WI38 (cell line): Measurements from ENCODE around the gene KISS1.

Source experiments
- H3K4me3 ChIP-seq: 2 replicates; pipeline ENCODE4 v1.5.1; 2011; ENCODE audit warnings: low read depth, mild to moderate bottlenecking, control low read depth, low read length
- TF ChIP-seq, protein P1 (sequence below): IDR thresholded peaks from 2 replicates; pipeline ENCODE4 v1.5.1; 2012; ENCODE audit warnings: low read depth, mild to moderate bottlenecking, control low read depth, low read length

Gene KISS1

DNA sequence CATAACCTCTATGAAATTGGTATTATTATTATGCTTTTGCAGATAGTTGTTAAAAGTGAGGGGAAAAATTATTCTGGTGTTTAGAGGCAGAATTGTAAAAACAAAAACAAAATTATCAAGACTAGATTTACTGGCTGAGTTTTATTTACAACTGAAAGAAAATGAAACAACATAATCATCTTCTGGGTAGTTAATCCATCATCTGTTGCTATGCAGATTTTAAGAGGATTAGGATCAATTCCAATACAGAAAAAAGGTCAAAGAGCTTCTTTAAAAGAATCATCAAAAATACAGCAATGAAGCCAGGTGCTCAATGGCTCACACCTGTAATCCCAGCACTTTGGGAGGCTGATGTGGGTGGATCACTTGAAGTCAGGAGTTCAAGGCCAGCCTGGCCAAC is 9.2 kb upstream of the KISS1 start:
- TF ChIP-seq, protein P1, sequence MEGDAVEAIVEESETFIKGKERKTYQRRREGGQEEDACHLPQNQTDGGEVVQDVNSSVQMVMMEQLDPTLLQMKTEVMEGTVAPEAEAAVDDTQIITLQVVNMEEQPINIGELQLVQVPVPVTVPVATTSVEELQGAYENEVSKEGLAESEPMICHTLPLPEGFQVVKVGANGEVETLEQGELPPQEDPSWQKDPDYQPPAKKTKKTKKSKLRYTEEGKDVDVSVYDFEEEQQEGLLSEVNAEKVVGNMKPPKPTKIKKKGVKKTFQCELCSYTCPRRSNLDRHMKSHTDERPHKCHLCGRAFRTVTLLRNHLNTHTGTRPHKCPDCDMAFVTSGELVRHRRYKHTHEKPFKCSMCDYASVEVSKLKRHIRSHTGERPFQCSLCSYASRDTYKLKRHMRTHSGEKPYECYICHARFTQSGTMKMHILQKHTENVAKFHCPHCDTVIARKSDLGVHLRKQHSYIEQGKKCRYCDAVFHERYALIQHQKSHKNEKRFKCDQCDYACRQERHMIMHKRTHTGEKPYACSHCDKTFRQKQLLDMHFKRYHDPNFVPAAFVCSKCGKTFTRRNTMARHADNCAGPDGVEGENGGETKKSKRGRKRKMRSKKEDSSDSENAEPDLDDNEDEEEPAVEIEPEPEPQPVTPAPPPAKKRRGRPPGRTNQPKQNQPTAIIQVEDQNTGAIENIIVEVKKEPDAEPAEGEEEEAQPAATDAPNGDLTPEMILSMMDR: no peak
- no peak overlapping the region for H3K4me3 ChIP-seq

DNA sequence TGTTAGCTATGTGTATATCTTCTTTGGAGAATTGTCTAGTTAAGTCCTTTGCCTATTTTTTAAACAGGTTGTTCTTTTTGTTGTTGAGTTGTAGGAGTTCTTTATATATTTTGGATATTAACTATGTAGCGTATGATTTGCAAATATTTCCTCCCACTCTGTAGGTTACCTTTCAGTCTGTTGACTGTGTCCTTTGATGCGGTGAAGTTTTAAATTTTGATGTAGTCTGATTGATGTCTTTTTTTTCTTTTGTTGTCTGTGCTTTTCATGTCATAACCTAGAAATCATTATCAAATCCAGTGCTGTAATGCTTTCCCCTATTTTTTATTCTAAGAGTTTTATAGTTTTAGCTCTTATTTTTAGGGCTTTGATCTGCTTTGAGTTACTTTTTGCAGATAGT is 8.7 kb upstream of the KISS1 start:
- H3K4me3 ChIP-seq: no peak overlapping the region
- TF ChIP-seq, protein P1: no peak

DNA sequence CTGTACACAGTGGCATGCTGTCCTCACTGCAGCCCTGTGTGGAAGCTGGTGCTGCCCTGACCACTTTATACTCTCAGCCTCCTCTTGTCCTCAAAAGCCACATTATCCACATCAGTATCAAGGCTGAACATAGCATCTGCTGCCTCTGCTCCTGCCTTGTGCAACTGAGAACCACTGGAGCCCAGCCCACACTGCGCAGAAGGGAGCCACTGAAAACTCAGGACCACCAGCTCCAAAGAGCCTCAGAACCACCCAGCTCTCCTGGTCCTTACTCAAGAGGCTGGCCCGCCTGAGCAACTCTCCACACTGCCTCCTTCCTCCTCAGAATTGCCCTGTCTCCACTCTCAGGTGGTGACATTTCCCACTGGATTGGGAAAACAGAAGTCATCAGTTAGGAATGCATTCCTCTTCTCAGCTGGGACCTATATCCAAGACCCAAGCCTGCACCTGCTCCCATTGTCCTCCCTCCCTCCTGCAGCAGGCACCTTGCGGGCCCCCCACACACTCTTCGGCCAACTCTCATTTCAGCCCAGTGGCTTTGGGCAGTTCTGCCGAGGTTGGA is 7.0 kb upstream of the KISS1 start:
- TF ChIP-seq, protein P1: no peak
- no peak overlapping the region for H3K4me3 ChIP-seq

DNA sequence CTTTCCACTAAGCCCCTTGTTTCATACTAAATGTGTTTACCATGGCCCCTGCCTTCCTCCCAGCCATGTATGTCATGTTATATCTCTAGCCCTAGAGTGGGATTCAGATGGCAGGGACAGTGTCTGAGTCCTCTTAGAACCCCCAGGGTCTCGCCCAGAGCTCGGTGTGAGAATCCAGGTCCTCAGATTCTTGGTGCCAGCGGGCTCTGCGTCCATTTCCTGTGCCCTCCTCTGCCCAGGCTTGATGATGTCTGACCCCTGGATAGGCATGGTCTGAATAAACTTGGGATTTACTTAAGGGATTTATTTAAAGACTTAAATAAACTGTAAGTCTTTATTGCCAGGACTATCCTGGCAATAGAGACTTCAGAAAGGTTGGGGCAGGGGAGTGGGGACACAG is 6.2 kb upstream of the KISS1 start:
- TF ChIP-seq, protein P1: no peak
- no peak overlapping the region for H3K4me3 ChIP-seq

DNA sequence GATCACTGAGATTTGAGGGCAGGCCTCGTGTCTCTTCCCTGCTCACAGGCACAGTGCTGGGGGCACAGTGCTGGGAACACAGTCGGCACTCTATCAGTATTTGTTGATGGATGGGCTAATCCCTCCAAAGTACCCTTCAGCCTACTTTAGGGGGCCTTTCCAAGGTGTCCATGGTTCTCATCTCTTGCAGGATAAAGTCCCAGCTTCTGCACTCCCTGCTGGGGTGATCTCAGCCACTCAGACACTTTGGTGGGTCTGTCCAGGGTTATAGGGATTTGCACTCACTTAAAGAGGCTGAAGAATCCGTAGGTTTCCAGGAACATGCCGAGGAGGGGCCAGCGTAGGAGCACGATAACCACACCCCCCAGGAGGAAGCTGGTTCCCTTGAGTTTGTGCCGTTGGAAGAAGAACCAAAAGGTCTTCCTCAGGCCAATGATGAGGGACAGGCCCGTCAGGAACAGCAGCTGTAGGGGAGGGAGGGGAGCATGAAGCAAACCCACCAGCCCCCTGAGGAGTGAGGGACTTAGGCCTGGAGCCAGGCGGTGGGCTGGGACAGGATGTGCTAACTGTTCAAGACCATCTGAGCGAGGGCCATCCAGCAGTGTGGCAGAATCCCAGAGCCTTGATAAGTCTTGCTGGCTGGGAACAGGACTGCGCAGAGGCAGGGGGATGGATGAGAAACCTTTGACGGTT is 5.2 kb upstream of the KISS1 start:
- TF ChIP-seq, protein P1: no peak
- no peak overlapping the region for H3K4me3 ChIP-seq

DNA sequence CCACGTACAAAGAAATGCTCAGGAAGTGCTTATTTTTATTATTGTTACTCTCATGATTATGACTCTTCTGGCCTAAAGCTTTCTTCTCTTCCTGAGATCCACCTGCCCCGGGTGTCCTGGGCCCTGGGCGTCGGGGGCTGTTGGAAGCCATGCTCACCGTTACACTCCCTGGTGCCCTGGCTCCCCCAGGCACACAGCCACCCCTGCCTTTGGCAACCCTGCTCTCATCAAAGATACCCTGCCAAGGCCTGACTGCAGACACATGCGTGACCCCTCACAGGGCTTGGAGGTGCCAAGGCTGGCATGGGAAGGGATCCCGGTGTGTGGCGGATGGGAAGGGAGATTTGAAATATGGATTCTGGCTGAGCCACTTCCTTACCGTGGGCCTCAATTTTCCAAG is 3.3 kb upstream of the KISS1 start:
- TF ChIP-seq, protein P1: no peak
- no peak overlapping the region for H3K4me3 ChIP-seq

DNA sequence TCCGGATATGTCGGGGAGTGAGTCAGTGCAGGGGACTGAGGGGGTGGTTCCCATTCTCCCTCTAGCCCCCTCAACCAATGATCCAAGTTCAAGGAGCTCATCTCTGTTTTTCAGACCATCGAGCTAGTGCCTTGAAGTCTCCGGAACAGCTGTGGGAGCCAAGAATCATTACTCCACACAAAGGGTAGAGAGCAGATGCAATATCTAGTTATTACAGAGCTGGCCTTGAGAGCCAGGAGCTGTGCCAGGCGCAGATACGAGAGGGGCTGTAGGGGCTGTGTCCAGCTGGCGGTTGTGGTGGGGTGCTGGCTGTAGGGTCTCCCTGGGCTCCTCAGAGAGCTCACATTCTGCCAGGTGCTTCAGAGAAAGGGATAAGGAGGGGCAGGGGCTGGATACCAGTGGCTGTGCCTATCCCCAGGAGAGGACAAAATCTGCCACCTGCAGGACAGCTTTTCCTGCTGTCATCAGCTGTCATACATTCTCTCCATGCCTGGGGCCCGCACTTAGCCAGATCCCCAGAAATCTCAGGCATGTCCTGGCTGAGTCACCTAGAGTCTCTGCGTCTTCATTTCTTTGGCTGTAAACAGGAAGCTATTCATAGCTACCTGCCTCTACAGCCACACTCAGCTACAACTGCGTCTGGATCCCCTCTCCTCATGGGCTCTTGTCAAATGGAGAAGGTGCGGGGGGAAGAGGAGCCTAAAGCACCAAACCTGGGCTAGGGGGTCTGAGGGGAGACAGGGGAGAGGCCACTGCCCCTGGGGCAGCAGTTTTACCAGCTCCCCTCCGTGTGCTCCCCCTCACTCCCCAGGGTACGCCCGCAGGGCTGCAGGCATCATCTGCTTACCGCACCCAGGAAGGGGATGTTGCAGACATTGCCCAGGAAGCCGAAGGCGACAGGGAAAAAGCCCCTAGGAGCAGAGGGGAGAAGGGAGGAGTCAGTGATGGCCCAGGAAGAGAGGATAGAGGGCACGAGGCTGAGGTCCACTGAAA is 2.4 kb upstream of the KISS1 start:
- H3K4me3 ChIP-seq: no peak overlapping the region

More for the DNA sequence above, 2.4 kb upstream of the KISS1 start:
- TF ChIP-seq, protein P1: no peak
